ENCODE data around the gene RFX2.

Gene RFX2

DNA sequence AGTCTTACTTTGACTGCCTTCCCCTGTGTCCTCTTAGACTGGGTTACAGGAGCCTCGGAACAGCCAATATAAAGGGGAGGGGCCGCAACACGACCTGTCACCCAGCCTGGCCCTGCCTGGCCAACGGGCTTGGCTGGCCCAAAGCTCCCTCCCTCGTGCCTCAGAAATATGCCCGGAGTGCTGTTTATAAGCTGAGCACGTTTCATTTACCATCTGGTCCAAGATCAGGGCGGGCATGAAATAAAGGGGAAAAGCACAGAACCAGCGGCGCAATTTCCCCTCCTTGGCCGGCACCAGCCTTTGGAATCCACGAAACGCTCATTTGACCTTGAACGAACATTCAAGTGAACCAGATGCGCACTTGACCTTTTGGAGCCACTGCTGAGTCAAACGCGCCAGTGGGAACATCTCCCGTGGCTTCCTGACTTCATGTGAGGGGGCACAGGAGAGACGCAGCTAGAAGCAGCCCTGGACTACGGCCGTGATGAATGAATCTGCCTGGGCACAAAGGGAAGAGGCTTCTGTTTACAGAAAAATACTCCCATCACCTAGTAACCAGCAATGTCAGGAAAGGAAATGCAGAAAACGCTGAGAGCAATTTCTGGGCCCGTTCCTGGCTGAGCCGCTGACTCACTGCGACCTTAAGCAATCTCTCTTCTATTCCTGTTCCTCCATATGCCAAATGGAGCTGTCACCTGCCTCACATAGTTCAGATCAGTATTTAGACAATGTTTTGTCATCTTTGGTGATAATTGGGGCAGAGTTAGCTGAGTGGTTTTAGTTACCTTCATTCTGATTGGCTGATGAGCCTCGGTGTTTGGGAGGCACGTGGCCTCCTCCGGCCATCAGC is 53.3 kb downstream of the RFX2 start:
- ATAC-seq: peak; percentile 74

GRCh38 chr19:6056282-6056741 is 54.0 kb downstream of the RFX2 start:
- ATAC-seq: no peak
- TF ChIP-seq RARB (CRISPR knock-in tag; IDR thresholded peaks at IDR 0.05): no peak
- TF ChIP-seq, protein P1, sequence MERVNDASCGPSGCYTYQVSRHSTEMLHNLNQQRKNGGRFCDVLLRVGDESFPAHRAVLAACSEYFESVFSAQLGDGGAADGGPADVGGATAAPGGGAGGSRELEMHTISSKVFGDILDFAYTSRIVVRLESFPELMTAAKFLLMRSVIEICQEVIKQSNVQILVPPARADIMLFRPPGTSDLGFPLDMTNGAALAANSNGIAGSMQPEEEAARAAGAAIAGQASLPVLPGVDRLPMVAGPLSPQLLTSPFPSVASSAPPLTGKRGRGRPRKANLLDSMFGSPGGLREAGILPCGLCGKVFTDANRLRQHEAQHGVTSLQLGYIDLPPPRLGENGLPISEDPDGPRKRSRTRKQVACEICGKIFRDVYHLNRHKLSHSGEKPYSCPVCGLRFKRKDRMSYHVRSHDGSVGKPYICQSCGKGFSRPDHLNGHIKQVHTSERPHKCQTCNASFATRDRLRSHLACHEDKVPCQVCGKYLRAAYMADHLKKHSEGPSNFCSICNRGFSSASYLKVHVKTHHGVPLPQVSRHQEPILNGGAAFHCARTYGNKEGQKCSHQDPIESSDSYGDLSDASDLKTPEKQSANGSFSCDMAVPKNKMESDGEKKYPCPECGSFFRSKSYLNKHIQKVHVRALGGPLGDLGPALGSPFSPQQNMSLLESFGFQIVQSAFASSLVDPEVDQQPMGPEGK (CRISPR knock-in tag; IDR thresholded peaks at IDR 0.05; ENCODE audit: borderline replicate concordance): no peak
- TF ChIP-seq ZNF70 (CRISPR knock-in tag; IDR thresholded peaks at IDR 0.05): no peak
- TF ChIP-seq ISL1 (CRISPR knock-in tag; IDR thresholded peaks at IDR 0.05): no peak
- TF ChIP-seq SNAI2 (CRISPR knock-in tag; IDR thresholded peaks at IDR 0.05): no peak
- no peak for TF ChIP-seq ZNF565 (CRISPR knock-in tag; conservative IDR thresholded peaks at IDR 0.05; ENCODE audit: low read depth)
- no peak for TF ChIP-seq ZFP30 (CRISPR knock-in tag; IDR thresholded peaks at IDR 0.05)
- TF ChIP-seq, protein P2, sequence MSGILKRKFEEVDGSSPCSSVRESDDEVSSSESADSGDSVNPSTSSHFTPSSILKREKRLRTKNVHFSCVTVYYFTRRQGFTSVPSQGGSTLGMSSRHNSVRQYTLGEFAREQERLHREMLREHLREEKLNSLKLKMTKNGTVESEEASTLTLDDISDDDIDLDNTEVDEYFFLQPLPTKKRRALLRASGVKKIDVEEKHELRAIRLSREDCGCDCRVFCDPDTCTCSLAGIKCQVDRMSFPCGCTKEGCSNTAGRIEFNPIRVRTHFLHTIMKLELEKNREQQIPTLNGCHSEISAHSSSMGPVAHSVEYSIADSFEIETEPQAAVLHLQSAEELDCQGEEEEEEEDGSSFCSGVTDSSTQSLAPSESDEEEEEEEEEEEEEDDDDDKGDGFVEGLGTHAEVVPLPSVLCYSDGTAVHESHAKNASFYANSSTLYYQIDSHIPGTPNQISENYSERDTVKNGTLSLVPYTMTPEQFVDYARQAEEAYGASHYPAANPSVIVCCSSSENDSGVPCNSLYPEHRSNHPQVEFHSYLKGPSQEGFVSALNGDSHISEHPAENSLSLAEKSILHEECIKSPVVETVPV (CRISPR knock-in tag; IDR thresholded peaks at IDR 0.05): no peak

More for the DNA sequence above, 53.3 kb downstream of the RFX2 start:
- no peak for TF ChIP-seq ZFP3 (CRISPR knock-in tag; IDR thresholded peaks at IDR 0.05)
- TF ChIP-seq CSDC2 (CRISPR knock-in tag; IDR thresholded peaks at IDR 0.05): no peak
- no peak for TF ChIP-seq ZNF70 (CRISPR knock-in tag; IDR thresholded peaks at IDR 0.05)
- TF ChIP-seq BACH2 (CRISPR knock-in tag; IDR thresholded peaks at IDR 0.05; ENCODE audit: borderline replicate concordance): no peak
- TF ChIP-seq SNAI2 (CRISPR knock-in tag; IDR thresholded peaks at IDR 0.05): no peak
- no peak for TF ChIP-seq TOX (CRISPR knock-in tag; IDR thresholded peaks at IDR 0.05; ENCODE audit: borderline replicate concordance)
- TF ChIP-seq, protein P3, sequence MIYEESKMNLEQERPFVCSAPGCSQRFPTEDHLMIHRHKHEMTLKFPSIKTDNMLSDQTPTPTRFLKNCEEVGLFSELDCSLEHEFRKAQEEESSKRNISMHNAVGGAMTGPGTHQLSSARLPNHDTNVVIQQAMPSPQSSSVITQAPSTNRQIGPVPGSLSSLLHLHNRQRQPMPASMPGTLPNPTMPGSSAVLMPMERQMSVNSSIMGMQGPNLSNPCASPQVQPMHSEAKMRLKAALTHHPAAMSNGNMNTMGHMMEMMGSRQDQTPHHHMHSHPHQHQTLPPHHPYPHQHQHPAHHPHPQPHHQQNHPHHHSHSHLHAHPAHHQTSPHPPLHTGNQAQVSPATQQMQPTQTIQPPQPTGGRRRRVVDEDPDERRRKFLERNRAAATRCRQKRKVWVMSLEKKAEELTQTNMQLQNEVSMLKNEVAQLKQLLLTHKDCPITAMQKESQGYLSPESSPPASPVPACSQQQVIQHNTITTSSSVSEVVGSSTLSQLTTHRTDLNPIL (CRISPR knock-in tag; IDR thresholded peaks at IDR 0.05; ENCODE audit: low read depth): no peak
- TF ChIP-seq TCF4 (CRISPR knock-in tag; IDR thresholded peaks at IDR 0.05; ENCODE audit: borderline replicate concordance): no peak
- TF ChIP-seq GLIS3 (CRISPR knock-in tag; IDR thresholded peaks at IDR 0.05): no peak
- TF ChIP-seq ISL1 (CRISPR knock-in tag; IDR thresholded peaks at IDR 0.05): no peak
- TF ChIP-seq, protein P2 (CRISPR knock-in tag; IDR thresholded peaks at IDR 0.05): no peak
- no peak; the same call in 1 of the 2 replicates for TF ChIP-seq ARNTL (CRISPR knock-in tag; IDR thresholded peaks at IDR 0.05; ENCODE audit: borderline replicate concordance, low read depth)
- TF ChIP-seq, protein P4, sequence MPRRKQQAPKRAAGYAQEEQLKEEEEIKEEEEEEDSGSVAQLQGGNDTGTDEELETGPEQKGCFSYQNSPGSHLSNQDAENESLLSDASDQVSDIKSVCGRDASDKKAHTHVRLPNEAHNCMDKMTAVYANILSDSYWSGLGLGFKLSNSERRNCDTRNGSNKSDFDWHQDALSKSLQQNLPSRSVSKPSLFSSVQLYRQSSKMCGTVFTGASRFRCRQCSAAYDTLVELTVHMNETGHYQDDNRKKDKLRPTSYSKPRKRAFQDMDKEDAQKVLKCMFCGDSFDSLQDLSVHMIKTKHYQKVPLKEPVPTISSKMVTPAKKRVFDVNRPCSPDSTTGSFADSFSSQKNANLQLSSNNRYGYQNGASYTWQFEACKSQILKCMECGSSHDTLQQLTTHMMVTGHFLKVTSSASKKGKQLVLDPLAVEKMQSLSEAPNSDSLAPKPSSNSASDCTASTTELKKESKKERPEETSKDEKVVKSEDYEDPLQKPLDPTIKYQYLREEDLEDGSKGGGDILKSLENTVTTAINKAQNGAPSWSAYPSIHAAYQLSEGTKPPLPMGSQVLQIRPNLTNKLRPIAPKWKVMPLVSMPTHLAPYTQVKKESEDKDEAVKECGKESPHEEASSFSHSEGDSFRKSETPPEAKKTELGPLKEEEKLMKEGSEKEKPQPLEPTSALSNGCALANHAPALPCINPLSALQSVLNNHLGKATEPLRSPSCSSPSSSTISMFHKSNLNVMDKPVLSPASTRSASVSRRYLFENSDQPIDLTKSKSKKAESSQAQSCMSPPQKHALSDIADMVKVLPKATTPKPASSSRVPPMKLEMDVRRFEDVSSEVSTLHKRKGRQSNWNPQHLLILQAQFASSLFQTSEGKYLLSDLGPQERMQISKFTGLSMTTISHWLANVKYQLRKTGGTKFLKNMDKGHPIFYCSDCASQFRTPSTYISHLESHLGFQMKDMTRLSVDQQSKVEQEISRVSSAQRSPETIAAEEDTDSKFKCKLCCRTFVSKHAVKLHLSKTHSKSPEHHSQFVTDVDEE (CRISPR knock-in tag; IDR thresholded peaks at IDR 0.05): no peak

- no peak for ATAC-seq
- TF ChIP-seq ZC3H10 (CRISPR knock-in tag; IDR thresholded peaks at IDR 0.05) (no peak), ESRRG (CRISPR knock-in tag; IDR thresholded peaks at IDR 0.05) (no peak), CSDC2 (CRISPR knock-in tag; IDR thresholded peaks at IDR 0.05) (no peak), ZFP3 (CRISPR knock-in tag; IDR thresholded peaks at IDR 0.05) (no peak), ISL1 (CRISPR knock-in tag; IDR thresholded peaks at IDR 0.05) (no peak), ARNTL (CRISPR knock-in tag; IDR thresholded peaks at IDR 0.05; ENCODE audit: borderline replicate concordance, low read depth) (no peak), OSR1 (CRISPR knock-in tag; IDR thresholded peaks at IDR 0.05) (no peak), RARB (CRISPR knock-in tag; IDR thresholded peaks at IDR 0.05) (no peak), ZFP30 (CRISPR knock-in tag; IDR thresholded peaks at IDR 0.05) (no peak)
- TF ChIP-seq, protein P2 (CRISPR knock-in tag; IDR thresholded peaks at IDR 0.05): no peak
- TF ChIP-seq, protein P3 (CRISPR knock-in tag; IDR thresholded peaks at IDR 0.05; ENCODE audit: low read depth): no peak
- TF ChIP-seq, protein P1 (CRISPR knock-in tag; IDR thresholded peaks at IDR 0.05; ENCODE audit: borderline replicate concordance): no peak
These were observed 55.1 kb downstream of the RFX2 start for GRCh38 chr19:6055013-6055795.
